ENCODE data around the gene TOPBP1.

TOPBP1 gene

DNA sequence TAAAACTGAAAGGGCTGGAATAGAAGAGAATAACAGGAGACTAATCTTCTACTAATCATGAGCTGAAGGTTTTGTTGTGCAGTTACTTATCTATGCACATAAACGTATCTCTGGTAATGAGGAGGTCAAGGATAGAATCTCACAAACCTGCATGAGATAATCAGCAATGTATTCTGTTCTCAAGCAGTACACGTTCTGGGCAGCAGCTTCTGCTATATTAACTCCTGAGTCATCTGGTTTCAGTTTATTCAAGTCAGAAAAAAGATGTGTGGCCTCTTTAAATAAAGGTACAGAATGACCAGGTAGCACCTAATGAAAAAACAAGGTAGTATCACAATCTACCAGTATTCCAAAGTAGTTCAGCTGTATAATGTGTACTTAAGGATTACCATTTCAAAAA is 53.4 kb downstream of the TOPBP1 start:
- DNase-seq (ENCODE audit: low read depth, low spot score) = no peak

DNA sequence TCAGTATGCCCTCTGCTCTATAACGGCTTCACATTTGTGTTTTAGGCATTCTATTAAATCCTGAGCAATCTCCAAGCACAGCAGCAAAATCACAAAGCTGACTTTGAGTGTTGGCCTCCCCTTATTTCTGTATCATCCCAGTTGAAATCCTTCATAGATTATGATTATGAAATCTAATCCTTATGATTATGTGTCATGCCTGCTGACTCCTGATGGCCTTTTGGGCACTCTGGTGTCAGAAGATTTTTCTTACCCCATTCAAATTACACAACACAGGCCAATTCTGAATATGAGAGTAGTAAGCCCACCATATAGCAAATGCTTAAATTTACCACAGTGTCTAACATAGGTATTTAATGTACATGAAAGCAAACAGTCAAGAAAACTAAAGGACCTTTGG is 53.9 kb downstream of the TOPBP1 start:
- DNase-seq (ENCODE audit: low read depth, low spot score) = no peak

GRCh38 chr3:133606902-133607301 is 54.8 kb downstream of the TOPBP1 start:
- DNase-seq (ENCODE audit: low read depth, low spot score) = no peak

DNA sequence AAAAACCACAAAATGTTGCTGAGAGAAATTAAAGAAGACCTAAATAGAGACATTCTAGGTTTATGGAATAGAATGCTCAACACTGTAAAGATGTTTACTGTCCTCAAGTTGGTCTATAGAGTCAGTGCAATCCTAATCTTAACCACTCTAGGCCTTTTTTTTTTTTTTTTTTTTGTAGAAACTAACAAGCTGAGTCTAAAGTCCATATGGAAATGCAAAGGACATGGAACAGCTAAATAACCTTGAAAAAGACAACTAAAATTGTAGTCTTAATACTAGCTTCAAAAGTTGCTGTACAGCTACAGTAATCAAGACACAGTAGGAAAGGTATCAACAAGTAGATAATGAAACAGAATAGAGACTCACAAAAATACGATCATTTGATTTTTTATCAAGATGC is 55.4 kb downstream of the TOPBP1 start:
- DNase-seq (ENCODE audit: low read depth, low spot score) = no peak

DNA sequence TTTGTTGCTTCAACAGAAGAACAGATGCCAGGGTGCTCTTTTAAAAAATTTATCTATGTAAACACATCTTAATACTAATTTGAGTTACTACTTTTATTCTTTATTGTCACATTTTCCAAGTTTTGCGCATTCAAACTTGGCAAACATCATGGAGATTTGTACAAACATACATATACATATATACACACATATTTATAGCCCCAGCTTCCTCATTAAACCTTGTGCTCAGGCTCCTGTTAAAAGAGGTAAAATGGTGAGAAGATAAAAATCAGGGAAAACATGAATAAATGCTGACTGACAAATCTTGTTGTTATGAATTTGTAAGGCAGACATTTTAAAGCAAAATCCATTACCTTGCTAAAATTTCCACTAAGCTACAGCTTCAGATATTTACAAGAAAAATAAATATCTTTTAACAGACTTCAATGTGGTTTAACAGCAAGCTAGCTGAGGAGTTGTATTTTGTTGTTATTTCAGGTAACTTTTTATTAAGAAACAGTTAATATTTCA is 61.1 kb downstream of the TOPBP1 start:
- no peak for DNase-seq (ENCODE audit: low read depth, low spot score)

DNA sequence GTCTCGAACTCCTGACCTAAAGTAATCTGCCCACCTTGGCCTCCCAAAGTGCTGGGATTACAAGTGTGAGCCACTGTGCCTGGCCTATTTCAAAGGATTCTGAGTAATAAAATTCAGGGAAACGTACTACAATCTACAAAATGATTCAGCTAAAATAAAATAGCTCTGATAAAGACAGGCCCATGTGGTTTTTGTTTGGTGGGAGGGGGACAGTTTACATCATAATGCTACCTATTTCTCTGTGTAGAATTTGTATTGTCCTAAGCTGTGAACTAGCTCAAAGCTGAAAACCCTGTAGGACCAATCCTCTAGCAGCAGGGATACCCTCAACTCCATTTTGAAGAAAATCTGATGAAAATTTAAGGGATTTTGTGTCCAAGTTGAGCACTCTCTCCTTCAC is 62.5 kb downstream of the TOPBP1 start:
- no peak for DNase-seq (ENCODE audit: low read depth, low spot score)

DNA sequence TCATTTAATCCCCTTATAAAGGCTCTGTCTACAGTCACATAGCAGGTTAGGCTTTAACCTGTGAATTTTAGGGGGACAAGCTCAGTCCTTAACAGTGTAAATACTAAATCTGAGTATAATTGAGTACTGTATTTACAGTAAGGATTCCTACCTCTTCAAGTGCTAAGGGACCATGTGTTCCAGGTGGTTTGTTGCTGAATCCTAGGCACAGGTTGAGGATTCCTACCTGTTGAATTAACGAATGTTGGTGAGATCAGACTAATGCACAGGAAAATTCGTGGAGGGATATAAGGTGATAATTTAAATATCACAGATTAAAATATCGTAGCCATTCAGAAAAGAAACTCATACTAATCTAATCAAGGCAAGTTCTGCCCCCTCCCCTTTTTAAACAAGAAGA is 63.3 kb downstream of the TOPBP1 start:
- DNase-seq (ENCODE audit: low read depth, low spot score) = no peak

DNA sequence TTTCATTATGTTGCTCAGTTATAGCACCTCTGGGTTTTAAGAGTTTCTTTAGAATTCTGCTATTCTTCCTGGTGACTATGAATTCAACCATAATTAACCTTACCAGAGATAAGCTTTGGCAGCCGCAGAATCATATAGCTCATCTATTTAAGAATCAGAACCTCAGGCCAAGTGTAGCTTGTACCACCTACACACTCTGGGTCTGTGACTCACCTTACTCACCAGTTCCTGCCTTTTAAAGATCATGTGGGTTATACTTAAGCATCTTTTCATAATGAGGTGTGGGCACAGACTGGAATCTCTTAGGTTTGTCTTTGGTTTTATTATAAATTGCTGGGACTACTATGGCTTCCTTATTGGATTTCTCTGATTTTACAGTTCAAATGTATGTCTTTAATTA is 66.4 kb downstream of the TOPBP1 start:
- no peak for DNase-seq (ENCODE audit: low read depth, low spot score)

GRCh38 chr3:133593243-133593642 is 68.5 kb downstream of the TOPBP1 start:
- DNase-seq (ENCODE audit: low read depth, low spot score) = no peak

GRCh38 chr3:133592843-133593242 is 68.9 kb downstream of the TOPBP1 start:
- DNase-seq (ENCODE audit: low read depth, low spot score) = no peak

DNA sequence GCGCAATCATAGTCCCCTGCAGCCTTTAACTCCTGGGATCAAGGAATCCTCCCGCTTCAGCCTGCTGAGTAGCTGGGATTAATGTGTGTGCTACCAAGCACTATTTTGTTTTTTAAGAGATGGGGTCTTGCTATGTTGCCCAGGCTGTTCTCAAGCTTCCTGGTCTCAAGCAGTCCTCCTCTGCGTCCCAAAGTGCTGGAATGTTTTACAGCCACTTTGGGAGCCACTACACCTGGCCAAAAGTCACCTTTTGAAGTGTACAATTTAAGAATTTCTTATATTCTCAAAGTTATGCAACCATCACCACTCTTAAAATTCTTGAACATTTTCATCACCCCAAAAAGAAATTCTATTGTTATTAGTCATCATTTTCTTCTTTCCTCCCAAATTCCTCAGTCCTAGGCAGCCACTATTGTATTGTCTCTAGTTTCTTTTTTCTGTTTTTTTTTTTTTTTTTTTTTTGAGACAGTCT is 70.4 kb downstream of the TOPBP1 start:
- DNase-seq (ENCODE audit: low read depth, low spot score) = no peak

DNA sequence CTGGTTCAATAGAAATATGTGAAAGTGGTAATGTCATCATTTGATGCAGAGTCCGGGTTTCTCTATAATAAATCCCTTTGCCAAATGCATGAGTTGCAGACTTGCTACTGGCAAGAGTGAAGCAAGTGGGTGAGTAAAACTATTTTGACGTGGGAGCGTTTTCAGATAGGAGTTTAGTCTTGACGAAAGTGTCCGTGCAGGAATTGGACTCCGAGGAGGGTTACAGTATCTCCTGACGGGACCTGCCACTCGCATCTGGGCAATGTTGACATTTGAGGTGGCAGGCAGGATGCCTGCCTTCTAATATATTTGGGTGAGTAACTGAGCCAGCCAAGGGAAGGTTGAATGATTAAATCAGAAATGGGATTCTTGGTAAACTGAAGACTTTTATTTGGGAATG is 72.2 kb downstream of the TOPBP1 start:
- DNase-seq (ENCODE audit: low read depth, low spot score) = no peak

GRCh38 chr3:133588784-133589465 is 72.8 kb downstream of the TOPBP1 start:
- no peak for DNase-seq (ENCODE audit: low read depth, low spot score)

- no peak for DNase-seq (ENCODE audit: low read depth, low spot score)
Observed at GRCh38 chr3:133588035-133588434, 73.7 kb downstream of the TOPBP1 start.

DNA sequence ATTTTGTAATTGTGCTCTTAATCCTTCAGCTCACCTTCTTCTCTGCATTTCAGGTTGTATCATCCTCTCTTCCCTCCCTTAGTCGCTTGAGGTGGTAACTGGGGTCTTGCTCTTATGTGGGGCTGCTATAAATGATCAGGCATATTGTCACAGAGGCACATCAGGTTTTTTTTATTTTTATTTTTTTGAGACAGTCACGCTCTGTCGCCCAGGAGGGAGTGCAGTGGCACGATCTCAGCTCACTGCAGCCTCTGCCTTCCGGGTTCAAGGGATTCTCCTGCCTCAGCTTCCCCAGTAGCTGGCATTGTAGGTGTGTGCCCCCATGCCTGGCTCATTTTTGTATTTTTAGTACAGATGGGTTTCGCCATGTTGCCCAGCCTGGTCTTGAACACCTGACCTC is 78.3 kb downstream of the TOPBP1 start:
- no peak for DNase-seq (ENCODE audit: low read depth, low spot score)

GRCh38 chr3:133578548-133579191 is 83.1 kb downstream of the TOPBP1 start:
- DNase-seq (ENCODE audit: low read depth, low spot score) = no peak

GRCh38 chr3:133576169-133576568 is 85.6 kb downstream of the TOPBP1 start:
- no peak for DNase-seq (ENCODE audit: low read depth, low spot score)

GRCh38 chr3:133575086-133575485 is 86.7 kb downstream of the TOPBP1 start:
- DNase-seq (ENCODE audit: low read depth, low spot score) = no peak

DNA sequence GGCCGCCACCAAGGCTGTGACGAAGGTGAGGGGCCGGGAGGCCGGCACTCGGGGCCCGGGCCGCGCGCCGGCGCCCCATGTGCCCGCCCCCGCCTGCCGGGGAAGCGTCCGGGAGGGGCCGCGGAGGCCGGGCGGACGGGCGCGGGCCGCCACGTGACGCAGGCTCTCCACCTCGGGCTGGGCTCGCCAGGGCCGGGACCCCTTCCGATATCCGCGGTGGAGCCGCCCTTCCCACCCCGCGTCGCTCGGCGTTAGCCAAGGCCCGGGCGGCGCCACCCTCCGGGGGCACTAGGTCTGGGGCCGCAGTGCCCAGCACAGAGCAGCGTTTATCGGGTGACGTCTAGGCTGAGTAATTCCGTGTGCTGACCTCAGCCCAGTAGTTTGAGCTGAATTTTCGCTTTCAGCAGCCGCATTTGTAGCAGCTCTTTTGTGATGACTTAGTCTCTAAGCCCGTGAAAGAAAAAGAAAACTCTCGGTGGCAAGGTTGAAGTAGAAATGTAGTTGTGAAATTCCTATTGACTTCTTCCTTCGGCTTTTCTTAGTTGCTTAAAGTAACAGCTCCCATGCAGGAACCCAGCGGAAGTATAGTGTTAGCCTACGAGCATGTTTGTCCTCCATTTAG is 87.4 kb downstream of the TOPBP1 start:
- DNase-seq (ENCODE audit: low read depth, low spot score) = no peak

- no peak for DNase-seq (ENCODE audit: low read depth, low spot score)
Observed at GRCh38 chr3:133573629-133574194, 88.0 kb downstream of the TOPBP1 start, which contains the start of gene CDV3. Gene CDV3 (plus strand): TSS chr3:133573686. CDS start chr3:133574045, 359 bp downstream.

GRCh38 chr3:133573054-133573628 is 88.6 kb downstream of the TOPBP1 start:
- peak; percentile 100 for DNase-seq (ENCODE audit: low read depth, low spot score)

All from brain pericyte (primary cell).